Panc1 (cell line): ENCODE results near the gene APOL4.

Source experiments
- CTCF ChIP-seq: fragments of 450-650 bp; IDR thresholded peaks from 2 replicates; pipeline ENCODE4 v1.5.1; 2017; ENCODE audit warnings: mild to moderate bottlenecking
- REST ChIP-seq, 2 experiments: IDR thresholded peaks; 2 replicates each; pipeline ENCODE4 v1.6.1; 2011 to 2012; ENCODE audit warnings: low read depth in 2 of 2, control low read depth in 1 of 2, low read length in 1 of 2, mild to moderate bottlenecking in 1 of 2, moderate library complexity in 1 of 2; ENCODE audit not compliant: insufficient read depth in 1 of 2
- SIN3A ChIP-seq: IDR thresholded peaks from 2 replicates; pipeline ENCODE4 v1.6.1; 2012; ENCODE audit warnings: low read depth, mild to moderate bottlenecking, low read length, moderate library complexity, borderline replicate concordance; ENCODE audit not compliant: insufficient read depth

DNA sequence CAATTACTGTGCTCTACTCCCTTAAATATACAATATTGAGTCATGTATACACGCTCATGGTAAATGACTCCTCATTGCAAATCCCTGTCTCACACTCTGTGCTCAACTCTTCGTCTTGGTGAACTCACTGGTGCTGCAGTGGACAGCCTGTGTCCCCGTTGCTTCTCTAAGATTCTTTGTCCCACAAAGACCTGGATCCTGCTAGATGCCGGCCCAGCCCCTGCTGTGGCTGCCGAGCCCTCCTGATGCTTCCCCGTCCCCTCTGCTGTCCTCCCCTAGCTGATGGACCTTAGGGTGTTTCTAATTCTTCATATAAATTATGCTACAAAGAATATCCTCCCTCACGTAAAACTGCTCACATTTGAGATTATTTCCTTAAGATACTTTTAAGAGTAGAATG is 32.2 kb upstream of the APOL4 start:
- TF ChIP-seq REST (IDR thresholded peaks at IDR 0.05; ENCODE audit: insufficient read depth in 1 of 2, low read depth in 2 of 2, low read length in 1 of 2), result no peak
- no peak for TF ChIP-seq SIN3A
- no peak for TF ChIP-seq CTCF
